Uterus (tissue), 2 donors: ENCODE results near the gene CCNQ.

Source experiments
- POLR2A ChIP-seq, 2 donors: fragments of 450-650 bp; IDR thresholded peaks; one replicate each; pipeline ENCODE4 v1.6.1; 2016; ENCODE audit warnings: antibody characterized with exemption in 2 of 2, mild to moderate bottlenecking in 1 of 2, moderate library complexity in 1 of 2
- TF ChIP-seq, protein P1 (sequence below), 4 experiments: fragments of 200-600 bp in 2 of 4; fragments of 450-650 bp in 2 of 4; sonication (generic) in 2 of 4; IDR thresholded peaks; one replicate each; pipeline ENCODE4 v1.5.1; 2016 to 2019; ENCODE audit warnings: antibody characterized with exemption in 4 of 4, mild to moderate bottlenecking in 2 of 4, moderate library complexity in 1 of 4

DNA sequence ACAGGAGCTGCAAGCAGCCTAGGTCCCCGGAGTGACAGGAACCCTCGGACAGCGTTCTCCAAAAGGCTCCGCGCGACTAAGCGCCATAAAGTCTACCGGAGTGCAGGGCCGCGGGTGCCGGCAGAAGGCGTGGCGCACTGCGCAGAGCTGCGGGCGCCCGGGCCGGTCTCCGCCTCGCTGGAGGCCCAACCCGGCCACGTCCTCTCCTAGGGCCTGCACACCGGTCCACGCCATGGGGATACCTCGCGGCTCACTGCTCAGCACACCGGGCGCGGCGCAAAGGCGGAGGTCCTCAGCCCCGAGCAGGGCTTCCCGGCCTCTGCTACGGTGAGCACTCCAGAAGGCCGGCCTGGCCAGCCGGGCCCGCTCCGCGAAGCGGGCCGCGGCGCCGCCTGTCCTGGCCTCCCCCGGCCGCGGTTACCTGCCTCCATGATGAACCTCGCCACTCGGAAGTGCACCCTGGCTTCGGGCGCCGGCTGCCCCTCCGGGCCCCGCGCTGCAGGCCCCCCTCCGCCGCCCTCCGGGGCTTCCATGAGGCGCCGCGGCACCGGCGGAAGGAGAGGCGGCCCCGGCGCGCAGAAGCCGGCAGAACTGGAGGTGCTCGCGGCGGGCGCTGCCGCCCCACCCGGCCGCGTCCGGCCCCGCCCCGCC is at the start of gene CCNQ:
- TF ChIP-seq, protein P1, sequence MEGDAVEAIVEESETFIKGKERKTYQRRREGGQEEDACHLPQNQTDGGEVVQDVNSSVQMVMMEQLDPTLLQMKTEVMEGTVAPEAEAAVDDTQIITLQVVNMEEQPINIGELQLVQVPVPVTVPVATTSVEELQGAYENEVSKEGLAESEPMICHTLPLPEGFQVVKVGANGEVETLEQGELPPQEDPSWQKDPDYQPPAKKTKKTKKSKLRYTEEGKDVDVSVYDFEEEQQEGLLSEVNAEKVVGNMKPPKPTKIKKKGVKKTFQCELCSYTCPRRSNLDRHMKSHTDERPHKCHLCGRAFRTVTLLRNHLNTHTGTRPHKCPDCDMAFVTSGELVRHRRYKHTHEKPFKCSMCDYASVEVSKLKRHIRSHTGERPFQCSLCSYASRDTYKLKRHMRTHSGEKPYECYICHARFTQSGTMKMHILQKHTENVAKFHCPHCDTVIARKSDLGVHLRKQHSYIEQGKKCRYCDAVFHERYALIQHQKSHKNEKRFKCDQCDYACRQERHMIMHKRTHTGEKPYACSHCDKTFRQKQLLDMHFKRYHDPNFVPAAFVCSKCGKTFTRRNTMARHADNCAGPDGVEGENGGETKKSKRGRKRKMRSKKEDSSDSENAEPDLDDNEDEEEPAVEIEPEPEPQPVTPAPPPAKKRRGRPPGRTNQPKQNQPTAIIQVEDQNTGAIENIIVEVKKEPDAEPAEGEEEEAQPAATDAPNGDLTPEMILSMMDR (IDR thresholded peaks at IDR 0.05) = no peak
- peak in 1 of 2 donors; percentile 20 for TF ChIP-seq POLR2A (IDR thresholded peaks at IDR 0.05)
